Dermis microvascular lymphatic vessel endothelial cell (primary cell): Measurements from ENCODE around the gene SORD. TPM values are rescaled to one million over a fixed set of nuclear protein-coding genes. Genes with fewer than 3 reads are reported as not detected.
"Not testable (repeated sequence)": the region's sequence is repeated elsewhere in the genome, so short reads cannot be mapped to it uniquely, and the experiment has no call there.

Experiments used
- DNase-seq, 2 donors: peaks; one replicate each; pipeline versions ENCODE4 v3.0.0 to v3.0.0-alpha.2; 2010; ENCODE audit warnings: low read depth in 2 of 2
- total RNA-seq: library from RNA; depleted of rRNA; stranded (reverse); fragments of >200 nt; gene quantifications from 2 replicates; pipeline ENCODE4 v1.2.1, GENCODE V29; 2014

The SORD gene
- total RNA-seq, 1 donor from 2014 or later: 5.0 TPM

DNA sequence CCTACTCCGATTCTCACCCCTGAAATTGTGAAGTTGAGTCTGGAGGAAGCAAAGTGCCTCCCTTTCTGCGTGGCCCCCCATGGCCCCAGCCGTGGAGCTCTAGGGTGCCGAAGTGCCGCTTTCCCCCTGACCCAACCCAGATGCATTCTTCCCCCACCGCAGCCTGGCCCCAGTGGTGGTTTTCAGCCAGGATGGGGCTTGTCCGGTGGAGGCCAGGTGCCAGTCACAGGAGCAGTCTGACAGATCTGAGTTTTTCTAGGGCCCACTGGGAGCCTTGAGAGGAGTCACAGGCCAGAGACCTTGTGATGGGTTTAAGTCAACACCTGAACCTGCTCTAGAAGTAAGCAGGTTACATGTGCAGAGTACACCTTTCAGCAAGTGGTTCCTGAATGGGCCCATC lies 39.3 kb downstream of the SORD start:
- not testable (repeated sequence) for DNase-seq

DNA sequence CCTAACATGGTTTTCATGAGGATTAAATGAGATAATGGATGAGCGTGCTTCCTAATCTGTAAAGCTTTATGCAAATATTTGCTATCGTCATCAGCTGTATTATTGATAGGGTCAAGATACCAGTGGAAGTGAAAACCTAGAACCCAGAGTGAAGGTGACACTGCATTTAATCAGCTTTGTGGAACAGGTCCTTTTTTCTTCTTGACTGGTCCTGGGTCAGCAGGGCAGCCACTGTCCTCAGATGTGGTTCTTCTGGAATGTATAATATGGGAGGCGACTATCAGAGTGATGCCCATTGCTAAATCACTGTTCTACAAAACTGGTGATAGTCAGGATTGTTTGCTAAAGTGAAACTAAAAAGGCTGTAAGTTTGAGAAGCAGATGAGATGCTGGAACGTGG lies 41.4 kb downstream of the SORD start:
- no peak for DNase-seq

DNA sequence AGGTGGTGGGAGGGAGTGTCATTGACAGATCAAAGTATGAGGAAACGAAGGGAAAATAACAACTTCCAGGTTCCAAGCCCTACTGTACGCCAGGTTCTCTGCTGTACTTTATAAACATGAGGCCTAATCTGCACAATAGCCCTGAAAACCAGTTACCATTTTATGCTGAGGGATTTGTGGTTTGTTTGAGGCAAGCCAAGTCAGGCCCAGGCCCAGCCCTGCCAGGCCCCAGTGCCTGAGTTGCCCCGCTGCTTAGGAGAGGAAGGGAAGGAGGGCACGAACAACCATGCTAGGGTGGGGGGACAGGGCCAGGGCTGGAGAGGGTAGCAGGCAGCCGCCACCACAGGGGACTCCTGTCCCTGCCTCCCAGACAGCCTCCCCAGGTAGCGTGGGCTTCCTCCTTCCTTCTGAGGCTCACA lies 47.0 kb downstream of the SORD start:
- DNase-seq: peak in 1 of 2 donors; percentile 12

DNA sequence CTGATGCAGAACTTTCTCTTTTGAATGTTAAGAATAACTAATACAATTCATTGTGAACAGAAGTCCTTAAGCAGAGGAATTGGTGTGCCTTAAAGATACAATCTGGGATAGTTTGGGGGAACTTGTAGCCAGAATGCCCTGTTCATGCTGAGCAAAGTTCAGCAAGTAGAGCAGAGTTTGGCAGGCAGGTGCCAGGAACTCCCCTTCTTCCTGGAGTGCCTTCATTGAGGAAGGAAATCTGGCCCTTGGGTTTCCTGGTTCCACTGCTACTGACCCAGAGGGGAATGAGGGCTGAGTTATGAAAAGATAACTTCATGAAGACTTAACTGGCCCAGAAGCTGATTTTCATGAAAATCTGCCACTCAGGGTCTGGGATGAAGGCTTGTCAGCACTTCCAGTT lies 50.6 kb downstream of the SORD start:
- DNase-seq: not testable (repeated sequence)

DNA sequence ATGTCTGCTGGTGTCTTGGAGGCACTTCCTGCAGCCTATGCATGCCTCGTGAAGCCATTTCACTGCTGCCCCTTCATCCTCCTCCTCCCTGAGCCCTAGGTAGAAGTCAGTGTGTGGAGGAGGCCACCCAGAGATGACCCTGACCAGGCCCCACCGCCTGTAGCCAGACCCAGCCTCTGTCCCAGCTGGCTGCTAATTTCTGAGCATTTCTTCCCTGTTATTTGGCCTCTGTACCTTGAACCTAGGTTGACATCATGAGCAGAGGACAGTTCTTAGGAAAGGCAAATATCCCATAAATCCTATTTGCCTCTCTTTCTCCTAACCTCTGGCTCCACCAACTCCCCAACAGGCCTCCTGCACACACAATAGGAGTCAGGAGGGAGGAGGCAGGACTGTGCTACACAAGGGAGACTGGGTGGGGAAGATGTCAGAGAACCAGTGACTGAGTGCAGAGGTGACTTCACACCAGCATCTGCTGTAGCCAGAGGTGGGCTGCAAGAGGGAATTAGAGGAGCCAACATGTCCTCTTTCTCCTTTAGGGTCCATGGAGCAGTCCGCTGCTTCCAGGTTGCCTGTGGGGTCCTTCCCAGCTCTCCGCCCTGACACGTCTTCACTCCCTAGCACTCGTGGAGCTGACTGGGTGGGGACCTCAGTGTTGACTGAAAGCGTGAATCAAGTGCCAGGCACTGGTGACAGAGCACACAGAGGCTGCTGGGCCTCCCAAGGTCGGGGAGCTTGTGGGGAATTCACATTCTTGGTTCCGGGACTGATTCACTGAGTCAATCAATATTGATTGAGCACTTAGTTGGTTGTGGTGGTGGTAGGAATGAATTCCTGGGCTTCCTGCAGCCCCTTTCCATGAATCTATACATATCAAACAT lies 52.7 kb downstream of the SORD start:
- DNase-seq: not testable (repeated sequence)

DNA sequence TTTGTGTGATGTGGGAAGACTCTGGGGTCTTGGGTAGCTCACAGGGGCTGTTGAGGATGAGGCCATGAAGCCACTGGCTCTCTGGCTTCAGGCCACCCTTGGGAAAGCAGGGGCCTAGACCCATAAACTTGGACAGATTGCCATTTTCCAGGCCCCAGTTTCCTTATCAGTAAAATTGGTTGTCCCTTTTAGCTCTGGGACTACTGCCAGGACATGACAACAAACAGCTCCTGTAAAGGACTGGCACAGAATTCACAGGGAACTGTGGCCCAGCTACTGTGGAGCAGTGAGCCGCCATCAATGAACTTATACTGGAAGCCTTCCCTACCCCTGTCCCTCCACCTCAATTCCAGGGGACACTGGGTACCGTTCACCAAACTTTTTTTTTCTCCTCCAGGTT lies 54.4 kb downstream of the SORD start:
- DNase-seq: peak; percentile 10 to 23

DNA sequence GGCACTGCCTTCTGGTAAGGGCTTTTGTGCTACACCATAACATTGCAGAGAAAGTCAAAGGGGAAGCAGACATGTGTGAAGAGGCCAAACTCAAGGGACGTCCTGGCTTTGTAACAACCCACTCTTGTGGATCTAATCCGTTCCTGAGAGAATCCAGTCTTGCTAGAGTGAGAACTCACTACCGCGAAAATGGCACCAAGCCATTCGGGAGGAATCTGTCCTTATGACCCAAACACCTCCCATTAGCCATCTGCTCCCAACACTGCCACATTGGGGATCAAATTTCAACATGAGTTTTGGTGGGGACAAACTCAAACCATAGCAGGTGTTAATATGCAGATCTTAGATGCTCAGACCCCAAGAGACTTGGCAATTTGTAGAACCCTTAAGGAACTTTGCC lies 56.2 kb downstream of the SORD start:
- not testable (repeated sequence) for DNase-seq

DNA sequence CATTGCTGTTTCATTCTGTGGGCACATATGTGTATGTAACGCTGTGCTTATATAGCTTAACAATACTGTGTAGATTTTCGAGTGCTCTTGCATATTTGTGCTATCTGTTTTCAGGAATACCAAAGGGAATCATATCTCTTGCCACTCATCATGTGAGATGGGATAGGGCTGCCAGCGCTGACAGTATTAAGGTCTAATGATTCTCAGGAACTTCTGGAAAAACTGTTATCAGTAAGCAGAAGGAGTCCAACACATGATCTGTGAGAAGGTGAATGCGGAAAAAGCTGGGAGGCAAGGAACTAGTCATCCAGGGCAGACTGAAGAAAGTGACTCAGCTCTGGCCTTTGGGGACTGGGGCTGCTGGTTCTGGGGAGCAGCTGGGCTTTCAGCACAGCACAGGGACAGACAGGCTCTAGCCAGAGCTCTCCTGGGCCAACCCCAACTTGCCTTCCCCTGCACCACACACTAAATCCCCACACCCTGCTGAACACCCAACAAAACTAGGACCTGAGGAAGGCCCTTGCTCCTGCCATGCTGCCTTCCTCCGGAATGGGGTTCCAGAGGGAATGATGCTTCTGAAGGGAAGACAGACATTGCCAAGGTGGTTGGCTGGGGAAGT lies 56.7 kb downstream of the SORD start:
- DNase-seq: not testable (repeated sequence)

DNA sequence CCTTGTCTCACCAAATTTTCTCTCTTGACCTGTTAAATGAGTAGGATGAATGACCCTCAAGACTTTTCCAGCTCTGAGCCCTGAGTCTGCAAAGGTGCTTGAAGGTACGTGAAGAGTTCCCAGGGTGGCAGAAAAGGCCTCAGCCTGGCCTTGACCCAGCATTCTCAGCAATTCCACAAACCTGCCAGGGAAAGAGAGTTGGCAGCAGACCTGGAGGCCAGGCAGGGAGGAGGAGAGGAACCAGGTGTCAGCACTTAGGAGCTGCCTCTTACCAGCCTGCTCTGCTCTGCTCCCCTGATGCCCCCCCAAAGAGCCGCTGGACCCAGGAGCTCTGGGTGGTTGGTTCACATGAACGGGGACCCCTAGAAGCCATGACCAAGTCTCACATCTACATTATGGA lies 57.6 kb downstream of the SORD start:
- not testable (repeated sequence) for DNase-seq

DNA sequence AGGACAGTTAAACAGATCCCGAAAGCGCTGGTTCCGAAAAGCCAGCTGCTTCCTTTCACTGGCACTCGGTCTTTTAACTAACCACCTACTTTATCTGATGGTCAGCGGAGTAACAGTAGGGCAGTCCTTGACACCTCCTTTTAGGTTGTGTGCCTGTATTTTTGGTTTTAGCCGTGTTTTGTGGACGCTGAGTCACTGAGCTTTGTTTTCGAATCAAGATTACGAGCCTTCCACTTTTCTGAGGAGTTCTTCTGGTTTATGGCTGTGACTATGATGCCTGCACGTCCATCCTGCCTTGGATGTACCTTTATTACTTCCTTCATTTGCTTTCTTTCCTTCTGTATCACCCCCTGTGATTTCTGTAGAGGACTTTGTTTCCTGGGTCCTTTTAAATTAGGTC lies 59.4 kb downstream of the SORD start:
- not testable (repeated sequence) for DNase-seq

DNA sequence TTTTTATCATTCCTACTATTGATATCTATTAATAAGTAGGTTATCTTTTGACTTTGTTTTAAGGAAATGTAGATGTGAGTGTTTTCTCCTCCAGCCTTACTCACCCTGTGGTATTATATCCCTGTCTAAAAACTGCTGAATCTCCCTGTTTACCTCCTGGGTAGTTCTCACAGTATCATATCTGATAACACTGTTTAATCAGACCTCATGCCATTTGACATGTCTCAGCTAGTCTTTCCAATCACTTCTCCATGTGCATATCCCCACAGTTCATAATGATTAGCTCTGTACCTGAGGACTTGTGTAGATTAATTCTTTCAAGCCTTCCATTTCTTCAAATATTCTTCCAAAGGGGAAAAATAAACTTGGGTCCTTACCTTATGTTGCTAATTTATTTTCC lies 60.2 kb downstream of the SORD start:
- DNase-seq: no peak

DNA sequence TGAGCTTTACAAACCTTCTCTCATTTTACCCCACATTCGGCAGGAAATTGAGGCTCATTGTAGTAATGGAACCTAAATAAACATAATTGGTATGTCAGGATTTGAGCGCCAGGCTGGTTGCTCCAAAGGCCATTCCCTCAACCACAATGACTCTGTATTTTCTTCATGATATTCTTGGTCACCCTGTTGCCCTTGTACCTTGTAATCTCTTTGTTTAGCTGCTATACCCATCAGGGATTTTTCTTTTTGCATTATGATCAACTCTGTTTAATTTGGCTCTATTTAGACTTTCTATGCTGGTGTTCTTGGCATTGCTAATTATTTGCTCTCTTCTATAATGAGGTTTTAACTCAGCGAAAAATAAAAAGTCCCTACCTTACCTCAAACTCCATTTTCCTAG lies 61.2 kb downstream of the SORD start:
- no peak for DNase-seq

DNA sequence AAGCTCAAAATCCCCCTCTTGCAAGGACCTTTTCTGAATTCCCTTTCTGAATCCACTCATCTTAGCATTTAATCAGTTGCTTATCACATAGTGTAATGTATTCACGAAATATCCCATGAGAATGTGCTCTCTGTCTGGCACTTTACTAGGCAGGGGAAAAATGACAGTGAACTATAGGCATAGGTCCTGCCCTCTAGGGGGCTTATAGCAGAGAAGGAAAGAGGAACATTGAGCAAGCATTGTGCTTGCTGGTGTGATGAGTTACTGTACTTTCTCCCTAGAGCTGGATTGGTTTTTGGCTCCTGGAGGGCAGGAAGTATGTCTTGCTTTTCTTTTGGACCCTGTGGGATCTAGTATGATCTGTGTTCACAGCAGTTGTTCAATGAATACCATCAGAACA lies 64.5 kb downstream of the SORD start:
- no peak for DNase-seq

DNA sequence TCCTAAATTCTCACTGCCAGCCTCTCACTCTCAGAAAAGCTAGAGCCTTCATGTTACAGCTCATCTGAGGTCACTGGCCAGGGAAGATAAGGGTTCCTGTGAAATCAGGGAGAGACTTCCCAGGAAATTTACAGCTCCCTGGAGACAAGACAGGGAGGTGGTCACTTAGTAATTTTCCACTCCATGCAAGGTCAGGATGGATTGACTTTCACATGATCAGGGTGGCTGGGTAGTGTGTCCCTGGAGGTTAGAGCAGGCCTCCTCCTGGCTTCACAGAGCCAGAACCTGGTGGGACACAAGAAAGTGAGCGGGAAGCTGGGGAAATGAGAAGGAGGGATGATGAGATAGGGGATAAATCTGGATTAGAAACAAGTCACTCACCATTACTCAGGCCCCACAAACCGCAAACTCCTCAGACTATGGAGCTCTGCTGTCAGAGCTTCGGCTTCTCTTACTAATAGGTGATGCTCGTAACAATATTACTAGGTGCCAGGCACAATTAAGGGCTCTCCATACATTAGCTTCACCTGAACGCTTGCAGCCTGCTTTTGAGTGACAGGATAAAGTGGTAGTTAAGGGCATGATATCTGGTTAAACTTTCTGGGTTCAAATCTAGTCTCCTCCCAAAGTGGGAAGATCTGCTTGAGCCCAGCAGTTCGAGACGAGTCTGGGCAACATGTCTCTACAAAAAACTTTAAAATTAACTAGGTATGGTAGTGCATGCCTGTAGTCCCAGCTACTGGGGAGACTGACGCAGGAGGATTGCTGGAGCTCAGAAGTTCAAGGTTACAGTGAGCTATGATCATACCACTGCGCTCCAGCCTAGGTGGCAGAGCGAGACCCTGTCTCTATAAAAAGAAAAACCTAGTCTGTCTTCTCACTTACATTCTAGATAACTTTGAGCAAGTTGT lies 66.1 kb downstream of the SORD start:
- no peak for DNase-seq

DNA sequence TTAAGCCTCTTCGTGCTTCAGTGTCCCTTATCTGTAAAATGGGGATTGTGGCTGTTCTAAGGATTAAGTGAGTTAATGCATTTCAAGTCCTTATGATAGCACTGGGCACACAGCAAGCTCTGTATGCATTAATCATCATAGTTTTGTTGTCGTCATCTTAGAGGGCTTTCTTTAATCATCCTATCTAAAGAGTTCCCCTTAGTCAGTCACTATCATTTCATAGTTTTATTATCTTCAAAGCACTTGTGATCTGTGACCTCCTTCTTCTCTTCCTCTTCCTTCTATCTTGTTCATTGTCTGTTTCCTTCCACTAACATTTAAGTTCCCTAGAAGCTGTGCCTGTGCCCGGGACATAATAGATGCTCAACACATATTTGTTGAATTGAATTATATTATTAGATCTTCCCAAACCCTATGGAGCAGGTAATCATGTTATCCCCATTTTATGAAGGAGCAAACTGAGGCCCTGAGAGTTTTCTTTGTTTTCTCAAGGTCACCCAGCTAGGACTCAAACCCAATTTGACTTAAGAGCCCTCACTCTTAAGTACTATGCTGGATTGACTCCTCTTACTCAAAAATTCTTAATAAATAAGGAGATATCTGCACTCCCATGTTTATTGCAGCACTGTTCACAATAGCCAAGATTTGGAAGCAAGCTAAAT lies 66.8 kb downstream of the SORD start:
- no peak for DNase-seq

DNA sequence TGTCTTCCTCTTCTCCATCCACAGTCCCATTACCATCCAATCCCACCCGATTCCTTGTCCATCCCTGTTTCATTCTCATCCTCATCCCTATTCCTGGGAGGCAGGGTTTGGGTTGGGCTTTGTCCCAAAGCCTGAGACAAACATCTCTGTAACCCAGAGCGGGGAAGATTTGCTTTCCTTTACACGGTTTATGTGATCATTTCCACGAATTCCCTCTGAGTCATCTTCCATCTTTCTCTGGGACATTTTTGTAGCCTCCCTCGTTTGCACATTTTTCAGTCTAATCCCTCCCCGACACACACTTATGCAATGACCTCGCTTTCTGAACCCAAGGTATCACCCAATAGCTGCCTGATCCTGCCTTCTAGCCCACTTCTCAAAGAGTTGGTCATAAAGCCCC lies 68.2 kb downstream of the SORD start:
- DNase-seq: no peak

DNA sequence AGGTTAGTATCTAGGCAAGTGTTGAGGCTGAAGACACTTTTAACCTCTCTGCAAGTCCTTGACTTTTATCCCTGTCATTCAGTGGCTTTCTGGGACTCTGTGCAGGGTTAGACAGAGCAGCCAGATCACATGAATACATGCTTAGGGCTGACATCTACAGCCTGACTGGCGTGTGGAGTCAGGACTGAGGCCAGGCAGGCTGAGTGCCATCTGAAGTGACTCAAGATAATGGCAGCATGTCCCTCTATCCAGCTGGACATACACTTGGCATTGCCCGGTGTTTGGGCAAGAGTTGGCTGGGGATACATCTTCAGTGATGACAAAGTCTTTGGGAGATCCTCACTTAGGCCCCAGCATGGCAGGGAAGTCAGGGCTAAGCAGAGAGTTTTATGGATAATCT lies 68.6 kb downstream of the SORD start:
- DNase-seq: no peak

DNA sequence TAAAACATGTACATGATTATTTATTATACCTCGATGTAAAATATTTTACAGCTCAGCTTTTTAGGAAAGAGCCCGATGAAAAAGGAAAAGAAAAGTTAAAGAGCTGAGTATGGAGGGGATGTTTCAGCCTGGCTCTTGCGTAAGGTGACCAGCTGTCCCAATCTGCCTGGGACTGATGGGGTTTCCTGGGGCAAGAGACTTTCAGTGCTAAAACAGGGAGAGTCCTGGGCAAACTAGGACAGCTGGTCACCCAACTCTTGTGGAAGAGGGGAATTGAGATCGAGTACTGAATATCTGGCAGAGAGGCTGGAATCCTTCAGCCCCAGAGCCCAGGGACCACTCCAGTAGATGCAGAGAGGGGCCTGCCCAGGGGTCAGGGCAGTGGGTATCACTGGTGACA lies 70.0 kb downstream of the SORD start:
- no peak for DNase-seq

DNA sequence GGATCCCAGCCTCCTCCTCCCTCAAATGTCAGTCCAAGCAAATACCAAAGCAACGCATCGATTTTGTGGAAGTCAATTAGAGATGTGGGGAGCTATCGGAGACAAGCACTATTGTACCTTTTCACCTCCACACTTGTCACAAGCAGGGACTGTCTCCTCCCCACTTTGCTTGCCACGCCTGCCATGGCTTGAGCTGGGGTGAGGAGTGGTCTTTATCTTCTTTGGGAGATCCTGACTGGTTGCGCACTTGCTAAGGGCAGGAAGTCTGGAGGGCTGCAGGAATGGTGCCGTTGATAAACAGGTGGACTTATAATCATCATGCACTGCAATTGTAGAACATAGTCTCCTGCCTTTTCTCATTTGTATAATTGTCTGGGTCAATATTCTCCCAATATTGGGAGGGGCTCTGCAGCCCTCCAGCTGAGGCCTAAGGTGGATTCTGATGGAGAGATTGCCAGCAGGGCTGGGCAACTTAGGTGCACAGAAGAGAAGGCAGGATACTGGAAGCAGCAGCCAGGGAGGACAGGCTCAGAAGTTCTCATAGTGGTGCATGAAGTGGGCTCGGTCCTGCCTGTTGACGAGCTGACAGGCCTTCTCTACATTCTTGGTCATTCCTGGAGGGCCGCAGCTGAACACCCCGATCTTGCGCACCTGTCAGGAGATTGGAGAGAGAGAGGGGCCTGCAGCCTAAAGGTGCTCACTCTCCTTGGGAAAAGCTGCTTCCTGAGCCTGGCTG lies 70.8 kb downstream of the SORD start:
- DNase-seq: no peak

DNA sequence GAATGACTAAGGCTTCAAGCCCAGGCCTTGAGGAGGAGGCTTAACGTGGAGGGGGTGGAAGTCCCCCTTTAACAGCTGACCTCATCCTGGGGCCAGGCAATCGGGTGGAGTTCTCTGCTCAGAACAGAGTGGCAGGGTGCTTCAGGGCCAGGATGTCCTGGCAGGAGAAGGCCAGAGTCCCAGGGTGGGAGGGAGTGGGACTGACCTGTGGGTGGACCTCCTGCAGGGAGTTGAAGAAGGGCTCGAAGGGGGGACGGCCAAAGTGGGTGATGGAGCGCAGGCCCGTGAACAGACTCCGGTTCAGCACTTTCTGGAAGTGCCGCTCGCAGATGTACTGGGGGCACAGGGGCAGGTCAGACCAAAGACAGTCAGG lies 71.3 kb downstream of the SORD start:
- no peak for DNase-seq

DNA sequence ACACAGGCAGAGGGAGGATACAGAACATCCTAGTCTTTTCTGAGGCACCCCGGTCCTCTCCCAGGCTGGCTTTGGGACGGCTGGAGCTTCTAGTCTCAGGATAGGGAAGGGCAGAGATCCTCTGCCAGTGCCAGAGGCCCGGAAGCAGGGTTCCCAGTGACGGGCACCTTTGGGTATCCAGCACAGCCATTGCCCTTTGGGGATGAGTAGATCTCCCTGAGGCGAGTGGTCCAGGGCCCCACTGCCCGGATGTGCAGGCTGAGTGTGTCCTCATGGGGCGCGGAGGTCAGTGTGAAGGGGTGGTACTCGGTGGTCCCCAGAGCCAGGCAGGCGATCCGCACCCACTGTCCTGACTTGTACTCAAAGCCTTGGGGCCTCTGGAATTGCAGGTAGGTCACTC lies 72.7 kb downstream of the SORD start:
- no peak for DNase-seq
